GM12872 (cell line): Measurements from ENCODE around the gene BCHE.

Experiments used
- CTCF ChIP-seq: IDR thresholded peaks from 3 replicates; pipeline ENCODE4 v1.5.1; 2011; ENCODE audit warnings: low read depth, mild to moderate bottlenecking, low read length, moderate library complexity; ENCODE audit not compliant: insufficient read depth

The BCHE gene

DNA sequence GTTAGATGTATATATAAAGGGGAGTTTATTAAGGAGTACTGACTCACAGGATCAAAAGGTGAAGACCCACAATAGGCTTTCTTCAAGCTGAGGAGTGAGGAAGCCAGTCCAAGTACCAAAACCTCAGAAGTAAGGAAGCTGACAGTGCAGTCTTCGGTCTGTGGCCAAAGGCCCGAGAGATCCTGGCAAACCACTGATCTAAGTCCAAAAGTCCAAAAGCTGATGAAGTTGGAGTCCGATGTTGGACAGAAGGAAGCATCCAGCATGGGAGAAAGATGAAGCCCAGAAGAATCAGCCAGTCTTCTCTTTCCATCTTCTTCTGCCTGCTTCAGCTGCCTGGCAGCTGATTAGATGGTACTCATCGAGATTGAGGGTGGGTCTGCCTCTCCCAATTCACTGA, 107.5 kb downstream of the BCHE start:
- no peak for TF ChIP-seq CTCF

DNA sequence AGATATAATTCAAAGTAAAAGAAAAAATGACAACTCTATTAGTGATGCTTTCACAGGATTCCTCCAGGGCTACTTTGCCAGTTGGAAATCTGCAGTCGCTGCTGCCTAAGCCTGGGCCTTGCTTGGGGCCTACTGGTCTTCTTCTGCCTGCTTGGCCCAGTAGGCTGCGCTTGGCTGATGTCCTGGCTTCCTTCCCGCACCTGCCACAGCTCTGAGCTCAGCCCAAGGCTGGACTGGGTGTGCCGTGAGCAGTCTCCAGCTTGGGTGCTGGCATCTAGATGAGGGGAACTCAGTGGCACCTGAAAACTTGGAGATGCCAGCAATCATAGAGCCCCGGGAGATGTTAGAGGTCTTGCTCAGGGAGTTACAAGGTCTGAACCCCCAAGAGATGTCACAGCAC, 108.3 kb downstream of the BCHE start:
- TF ChIP-seq CTCF: no peak

GRCh38 chr3:165725296-165725695, 111.9 kb downstream of the BCHE start:
- TF ChIP-seq CTCF: no peak
